ENCODE data around the gene AUTS2.

- TF ChIP-seq POLR2A (IDR thresholded peaks at IDR 0.05) (no peak), CTCF (IDR thresholded peaks at IDR 0.05) (no peak), POLR2AphosphoS5 (IDR thresholded peaks at IDR 0.05; ENCODE audit: insufficient read depth in 1 of 2, low read depth in 1 of 2) (no peak)
Observed at GRCh38 chr7:70736715-70737460, 1138.6 kb downstream of the AUTS2 start.

Measured in vagina (tissue), 2 donors.